Epithelial cell of proximal tubule (primary cell): Measurements from ENCODE around the gene TTC28. TPM values are rescaled to one million over a fixed set of nuclear protein-coding genes. Genes with fewer than 3 reads are reported as not detected.

Experiments used
- DNase-seq: peaks from one replicate; pipeline ENCODE4 v3.0.0-alpha.2; 2011; ENCODE audit warnings: low read depth
- H3K4me3 ChIP-seq: 2 replicates; pipeline ENCODE4 v1.5.1; 2011; ENCODE audit warnings: low read depth, mild to moderate bottlenecking, low read length
- total RNA-seq: library from RNA; depleted of rRNA; stranded (reverse); fragments of >200 nt; gene quantifications from 2 replicates; pipeline ENCODE4 v1.2.3, GENCODE V29; 2015
- TF ChIP-seq, protein P1 (sequence below): conservative IDR thresholded peaks from 2 replicates; pipeline ENCODE4 v1.5.1; 2012; ENCODE audit warnings: low read depth, mild to moderate bottlenecking, low read length

The TTC28 gene
- total RNA-seq, 1 donor from 2014 or later = 3.7 TPM

DNA sequence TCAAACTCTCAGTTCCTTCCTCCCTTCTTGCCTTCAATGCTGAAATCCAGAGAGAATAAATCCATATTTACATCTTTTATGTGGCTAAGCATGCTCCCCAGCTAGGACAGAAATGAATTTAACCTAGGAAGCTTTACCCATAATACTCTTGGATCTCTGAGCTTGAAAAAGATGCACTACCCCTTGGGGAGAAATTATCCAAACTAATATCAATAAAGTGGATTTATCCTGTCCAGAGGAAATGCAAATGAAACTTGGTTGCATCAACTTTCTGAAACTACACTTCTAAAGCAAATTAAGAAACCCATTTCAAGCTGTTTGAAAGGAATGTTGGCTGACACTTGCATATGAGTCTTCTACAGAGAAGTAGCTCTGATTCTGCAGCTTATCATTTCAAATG is 347.9 kb downstream of the TTC28 start:
- TF ChIP-seq, protein P1, sequence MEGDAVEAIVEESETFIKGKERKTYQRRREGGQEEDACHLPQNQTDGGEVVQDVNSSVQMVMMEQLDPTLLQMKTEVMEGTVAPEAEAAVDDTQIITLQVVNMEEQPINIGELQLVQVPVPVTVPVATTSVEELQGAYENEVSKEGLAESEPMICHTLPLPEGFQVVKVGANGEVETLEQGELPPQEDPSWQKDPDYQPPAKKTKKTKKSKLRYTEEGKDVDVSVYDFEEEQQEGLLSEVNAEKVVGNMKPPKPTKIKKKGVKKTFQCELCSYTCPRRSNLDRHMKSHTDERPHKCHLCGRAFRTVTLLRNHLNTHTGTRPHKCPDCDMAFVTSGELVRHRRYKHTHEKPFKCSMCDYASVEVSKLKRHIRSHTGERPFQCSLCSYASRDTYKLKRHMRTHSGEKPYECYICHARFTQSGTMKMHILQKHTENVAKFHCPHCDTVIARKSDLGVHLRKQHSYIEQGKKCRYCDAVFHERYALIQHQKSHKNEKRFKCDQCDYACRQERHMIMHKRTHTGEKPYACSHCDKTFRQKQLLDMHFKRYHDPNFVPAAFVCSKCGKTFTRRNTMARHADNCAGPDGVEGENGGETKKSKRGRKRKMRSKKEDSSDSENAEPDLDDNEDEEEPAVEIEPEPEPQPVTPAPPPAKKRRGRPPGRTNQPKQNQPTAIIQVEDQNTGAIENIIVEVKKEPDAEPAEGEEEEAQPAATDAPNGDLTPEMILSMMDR = no peak
- no peak for DNase-seq
- no peak overlapping the region for H3K4me3 ChIP-seq

GRCh38 chr22:28329186-28330073 is 350.2 kb downstream of the TTC28 start:
- TF ChIP-seq, protein P1 = no peak
- DNase-seq = no peak
- no peak overlapping the region for H3K4me3 ChIP-seq

DNA sequence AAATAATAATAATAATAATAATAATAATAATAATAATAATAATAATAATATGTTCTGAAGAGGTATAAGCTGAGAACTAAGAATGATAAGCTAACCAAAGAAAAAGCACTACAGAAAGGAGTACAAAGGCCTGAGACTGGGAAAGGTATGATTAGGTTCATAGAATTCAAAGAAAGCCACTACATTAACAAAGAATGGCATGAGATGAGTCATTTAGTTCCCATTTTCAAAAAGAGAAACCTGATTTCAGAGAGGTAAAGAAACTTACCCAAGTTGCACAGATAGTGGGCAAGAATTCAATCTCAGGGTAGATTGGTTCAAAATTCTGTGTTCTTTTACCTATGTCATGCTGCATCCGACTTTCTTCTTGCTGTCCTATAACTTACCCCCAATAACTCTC is 350.9 kb downstream of the TTC28 start:
- no peak for DNase-seq
- H3K4me3 ChIP-seq = no peak overlapping the region
- TF ChIP-seq, protein P1 = no peak

GRCh38 chr22:28316014-28316413 is 363.6 kb downstream of the TTC28 start:
- no peak overlapping the region for H3K4me3 ChIP-seq
- TF ChIP-seq, protein P1 = no peak
- no peak for DNase-seq

- no peak for DNase-seq
- TF ChIP-seq, protein P1 = no peak
- no peak overlapping the region for H3K4me3 ChIP-seq
These were observed 364.7 kb downstream of the TTC28 start for GRCh38 chr22:28314959-28315358.

DNA sequence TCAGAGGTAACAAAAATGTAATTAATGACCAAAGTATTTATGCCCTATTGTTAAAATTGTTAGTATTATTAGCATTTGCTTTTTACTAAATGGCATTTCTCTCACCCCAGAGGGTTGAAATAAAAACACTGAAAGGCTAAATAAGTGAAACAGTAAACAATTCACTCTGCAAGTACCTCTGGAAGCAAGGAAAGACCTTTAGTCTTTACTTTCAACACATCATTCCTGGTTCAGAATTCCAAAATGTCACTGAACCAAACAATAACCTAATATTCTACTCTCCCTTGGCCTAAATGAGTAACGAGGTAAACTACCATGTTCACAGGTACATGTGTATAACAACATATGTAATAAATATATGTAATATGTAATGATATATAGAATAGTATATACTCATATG is 369.3 kb downstream of the TTC28 start:
- no peak overlapping the region for H3K4me3 ChIP-seq
- DNase-seq = no peak
- TF ChIP-seq, protein P1 = no peak

- DNase-seq = no peak
- TF ChIP-seq, protein P1 = no peak
- H3K4me3 ChIP-seq = no peak overlapping the region
These were observed 379.9 kb downstream of the TTC28 start for GRCh38 chr22:28299753-28300152.
